Ishikawa (cell line): ENCODE data around the gene KIAA1217.

Experiments used
- CEBPB ChIP-seq: IDR thresholded peaks from 2 replicates; pipeline ENCODE4 v1.6.1; 2012
- CREB1 ChIP-seq: IDR thresholded peaks from 2 replicates; pipeline ENCODE4 v1.6.1; 2012; ENCODE audit warnings: low read depth
- EGR1 ChIP-seq: IDR thresholded peaks from 2 replicates; pipeline ENCODE4 v1.6.1; 2012
- EP300 ChIP-seq: IDR thresholded peaks from 2 replicates; pipeline ENCODE4 v1.6.1; 2012; ENCODE audit warnings: borderline replicate concordance
- FOXM1 ChIP-seq: IDR thresholded peaks from 2 replicates; pipeline ENCODE4 v1.6.1; 2012; ENCODE audit warnings: low read depth, borderline replicate concordance
- NFIC ChIP-seq: IDR thresholded peaks from 2 replicates; pipeline ENCODE4 v1.6.1; 2012
- RAD21 ChIP-seq: IDR thresholded peaks from 2 replicates; pipeline ENCODE4 v1.6.1; 2012; ENCODE audit warnings: low read depth
- TAF1 ChIP-seq: IDR thresholded peaks from 2 replicates; pipeline ENCODE4 v1.6.1; 2012; ENCODE audit warnings: low read depth, mild to moderate bottlenecking
- TCF12 ChIP-seq: IDR thresholded peaks from 2 replicates; pipeline ENCODE4 v1.6.1; 2012; ENCODE audit warnings: low read depth
- TEAD4 ChIP-seq: IDR thresholded peaks from 2 replicates; pipeline ENCODE4 v1.6.1; 2012
- YY1 ChIP-seq: IDR thresholded peaks from 2 replicates; pipeline ENCODE4 v1.6.1; 2012; ENCODE audit warnings: low read depth
- ZBTB7A ChIP-seq: IDR thresholded peaks from 2 replicates; pipeline ENCODE4 v1.6.1; 2012; ENCODE audit warnings: low read depth
- TF ChIP-seq, protein P1 (sequence below): IDR thresholded peaks from 2 replicates; pipeline ENCODE4 v1.6.1; 2012
- TF ChIP-seq, protein P2 (sequence below): IDR thresholded peaks from 2 replicates; pipeline ENCODE4 v1.6.1; 2012
- TF ChIP-seq, protein P3 (sequence below): IDR thresholded peaks from 2 replicates; pipeline ENCODE4 v1.6.1; 2012; ENCODE audit warnings: low read depth, mild to moderate bottlenecking

Gene KIAA1217

DNA sequence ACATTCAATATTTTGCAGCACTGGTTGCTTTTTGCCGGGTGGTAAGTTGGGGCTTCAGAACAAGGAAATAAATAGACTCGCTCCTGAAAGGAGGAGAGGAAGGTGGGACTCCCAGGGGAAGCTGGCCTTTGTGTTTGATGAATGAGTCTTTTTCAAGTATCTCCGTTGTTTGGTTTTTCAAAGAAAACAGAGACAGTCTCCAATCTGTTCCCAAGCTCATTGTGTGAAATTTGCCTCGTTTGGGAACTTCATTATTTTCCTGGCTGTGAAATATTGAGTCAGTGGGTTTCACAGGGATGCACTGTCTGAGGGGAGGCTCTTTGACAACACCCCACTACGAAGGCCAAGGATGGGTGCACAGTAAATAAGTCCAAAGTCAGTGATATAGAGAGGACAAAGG lies 38.7 kb upstream of the KIAA1217 start:
- TF ChIP-seq, protein P1, sequence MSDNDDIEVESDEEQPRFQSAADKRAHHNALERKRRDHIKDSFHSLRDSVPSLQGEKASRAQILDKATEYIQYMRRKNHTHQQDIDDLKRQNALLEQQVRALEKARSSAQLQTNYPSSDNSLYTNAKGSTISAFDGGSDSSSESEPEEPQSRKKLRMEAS, result no peak
- TF ChIP-seq ZBTB7A (no peak), NFIC (no peak), TCF12 (no peak), CEBPB (no peak), YY1 (no peak), EGR1 (no peak), EP300 (no peak), RAD21 (no peak), FOXM1 (no peak), TEAD4 (no peak)
- TF ChIP-seq, protein P2, sequence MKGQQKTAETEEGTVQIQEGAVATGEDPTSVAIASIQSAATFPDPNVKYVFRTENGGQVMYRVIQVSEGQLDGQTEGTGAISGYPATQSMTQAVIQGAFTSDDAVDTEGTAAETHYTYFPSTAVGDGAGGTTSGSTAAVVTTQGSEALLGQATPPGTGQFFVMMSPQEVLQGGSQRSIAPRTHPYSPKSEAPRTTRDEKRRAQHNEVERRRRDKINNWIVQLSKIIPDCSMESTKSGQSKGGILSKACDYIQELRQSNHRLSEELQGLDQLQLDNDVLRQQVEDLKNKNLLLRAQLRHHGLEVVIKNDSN, result no peak
- TF ChIP-seq, protein P3, sequence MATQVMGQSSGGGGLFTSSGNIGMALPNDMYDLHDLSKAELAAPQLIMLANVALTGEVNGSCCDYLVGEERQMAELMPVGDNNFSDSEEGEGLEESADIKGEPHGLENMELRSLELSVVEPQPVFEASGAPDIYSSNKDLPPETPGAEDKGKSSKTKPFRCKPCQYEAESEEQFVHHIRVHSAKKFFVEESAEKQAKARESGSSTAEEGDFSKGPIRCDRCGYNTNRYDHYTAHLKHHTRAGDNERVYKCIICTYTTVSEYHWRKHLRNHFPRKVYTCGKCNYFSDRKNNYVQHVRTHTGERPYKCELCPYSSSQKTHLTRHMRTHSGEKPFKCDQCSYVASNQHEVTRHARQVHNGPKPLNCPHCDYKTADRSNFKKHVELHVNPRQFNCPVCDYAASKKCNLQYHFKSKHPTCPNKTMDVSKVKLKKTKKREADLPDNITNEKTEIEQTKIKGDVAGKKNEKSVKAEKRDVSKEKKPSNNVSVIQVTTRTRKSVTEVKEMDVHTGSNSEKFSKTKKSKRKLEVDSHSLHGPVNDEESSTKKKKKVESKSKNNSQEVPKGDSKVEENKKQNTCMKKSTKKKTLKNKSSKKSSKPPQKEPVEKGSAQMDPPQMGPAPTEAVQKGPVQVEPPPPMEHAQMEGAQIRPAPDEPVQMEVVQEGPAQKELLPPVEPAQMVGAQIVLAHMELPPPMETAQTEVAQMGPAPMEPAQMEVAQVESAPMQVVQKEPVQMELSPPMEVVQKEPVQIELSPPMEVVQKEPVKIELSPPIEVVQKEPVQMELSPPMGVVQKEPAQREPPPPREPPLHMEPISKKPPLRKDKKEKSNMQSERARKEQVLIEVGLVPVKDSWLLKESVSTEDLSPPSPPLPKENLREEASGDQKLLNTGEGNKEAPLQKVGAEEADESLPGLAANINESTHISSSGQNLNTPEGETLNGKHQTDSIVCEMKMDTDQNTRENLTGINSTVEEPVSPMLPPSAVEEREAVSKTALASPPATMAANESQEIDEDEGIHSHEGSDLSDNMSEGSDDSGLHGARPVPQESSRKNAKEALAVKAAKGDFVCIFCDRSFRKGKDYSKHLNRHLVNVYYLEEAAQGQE, result no peak

DNA sequence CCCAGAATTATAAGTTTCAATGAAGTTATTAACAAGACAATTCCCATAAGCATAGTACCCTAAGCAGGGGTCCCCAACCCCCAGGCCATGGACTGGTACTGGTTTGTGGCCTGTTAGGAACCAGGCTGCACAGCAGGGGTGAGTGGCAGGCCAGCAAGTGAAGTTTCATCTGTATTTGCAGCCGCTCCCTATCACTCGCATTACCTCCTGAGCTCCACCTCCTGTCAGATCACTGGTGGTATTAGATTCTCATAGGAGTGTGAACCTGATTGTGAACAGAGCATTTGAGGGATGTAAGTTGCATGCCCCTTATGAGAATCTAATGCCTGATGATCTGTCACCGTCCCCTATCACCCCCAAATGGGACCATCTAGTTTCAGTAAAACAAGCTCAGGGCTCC lies 36.0 kb upstream of the KIAA1217 start:
- TF ChIP-seq TAF1 (no peak), ZBTB7A (no peak), EGR1 (no peak), CREB1 (no peak), NFIC (no peak), FOXM1 (no peak), EP300 (no peak), TEAD4 (no peak), YY1 (no peak), CEBPB (no peak), TCF12 (no peak), RAD21 (no peak)
- TF ChIP-seq, protein P1, result no peak
- TF ChIP-seq, protein P3, result no peak
- TF ChIP-seq, protein P2, result no peak

DNA sequence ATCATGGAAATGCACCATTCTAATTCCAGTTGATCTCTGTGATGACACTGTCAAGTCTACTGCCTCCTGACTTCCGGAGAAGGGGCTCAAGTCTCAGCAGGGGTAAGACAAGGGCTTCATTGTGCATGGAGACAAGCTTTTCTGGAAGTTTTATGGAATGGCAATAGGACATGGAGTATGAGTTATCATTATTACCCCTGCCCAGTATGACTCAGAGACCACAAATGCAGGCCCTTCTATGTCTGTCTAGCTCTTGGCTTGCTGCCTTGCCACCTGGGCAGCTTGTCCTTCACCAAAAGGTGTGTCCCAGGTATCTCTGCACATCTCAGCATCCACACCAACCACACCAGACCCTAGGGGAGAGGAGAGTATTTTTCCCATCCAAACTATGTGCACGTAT lies 34.9 kb upstream of the KIAA1217 start:
- TF ChIP-seq, protein P1, result no peak
- TF ChIP-seq EP300 (no peak), TCF12 (no peak), CEBPB (no peak), FOXM1 (no peak), TAF1 (no peak), NFIC (no peak), YY1 (no peak), RAD21 (no peak), TEAD4 (no peak), EGR1 (no peak), CREB1 (no peak), ZBTB7A (no peak)
- TF ChIP-seq, protein P3, result no peak
- TF ChIP-seq, protein P2, result no peak

DNA sequence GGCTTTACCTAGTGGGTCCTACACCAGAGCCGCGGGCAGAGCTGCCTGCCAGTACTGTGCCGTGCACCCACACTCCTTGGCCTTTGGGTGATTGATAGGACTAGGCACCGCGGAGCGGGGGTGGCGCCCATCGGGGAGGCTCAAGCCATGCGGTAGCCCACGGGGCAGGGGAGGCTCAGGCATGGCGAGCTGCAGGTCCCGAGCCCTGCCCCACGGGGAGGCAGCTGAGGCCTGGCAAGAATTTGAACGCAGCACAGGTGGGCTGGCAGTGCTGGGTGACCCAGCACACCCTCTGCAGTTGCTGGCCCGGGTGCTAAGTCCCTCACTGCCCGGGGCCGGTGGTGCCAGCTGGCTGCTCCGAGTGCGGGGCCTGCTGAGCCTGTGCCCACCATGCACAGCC lies 32.3 kb upstream of the KIAA1217 start:
- TF ChIP-seq CEBPB, result no peak
- no peak for TF ChIP-seq ZBTB7A
- TF ChIP-seq YY1, result no peak
- no peak for TF ChIP-seq NFIC
- no peak for TF ChIP-seq TCF12
- TF ChIP-seq, protein P3, result no peak
- TF ChIP-seq RAD21, result no peak
- TF ChIP-seq, protein P1, result no peak
- no peak for TF ChIP-seq EP300
- no peak for TF ChIP-seq TEAD4
- TF ChIP-seq EGR1, result no peak
- TF ChIP-seq CREB1, result no peak
- TF ChIP-seq TAF1, result no peak
- TF ChIP-seq, protein P2, result no peak
- TF ChIP-seq FOXM1, result no peak
